H1 (cell line): ENCODE data around the gene MAMSTR. TPM values are rescaled to one million over a fixed set of nuclear protein-coding genes. Genes with fewer than 3 reads are reported as not detected.

Experiments
- CBX8 ChIP-seq: fragments of 300-800, 300-1000 bp; sonication (generic); IDR thresholded peaks from 2 replicates; pipeline ENCODE4 v1.7.1; 2016; ENCODE audit warnings: low read depth, low read length, borderline replicate concordance
- SIN3A ChIP-seq, 2 experiments: IDR thresholded peaks in 1 of 2; conservative IDR thresholded peaks in 1 of 2; 2 replicates each; pipeline ENCODE4 v1.6.1; 2011 to 2012; ENCODE audit warnings: low read length in 2 of 2, improper control_type of control experiment in 1 of 2, low read depth in 1 of 2, mild to moderate bottlenecking in 1 of 2
- TAF7 ChIP-seq: optimal IDR thresholded peaks from 2 replicates; pipeline ENCODE3; 2011; ENCODE audit warnings: low read depth, mild to moderate bottlenecking, inconsistent platforms, low read length, moderate library complexity, borderline replicate concordance
- polyA plus RNA-seq, 7 experiments: library from polyadenylated mRNA; depleted of rRNA in 3 of 7; stranded (reverse) in 5 of 7; unstranded in 2 of 7; fragments of >200 nt in 5 of 7; fragments of 200-250 nt in 2 of 7; gene quantifications; 1 replicate in 5 of 7; 2 replicates in 1 of 7; 4 replicates in 1 of 7; pipeline versions ENCODE4 v1.2.1 to v1.2.3, GENCODE V29; 2011 to 2013; ENCODE audit warnings: missing spikeins in 2 of 7, mixed read lengths in 2 of 7
- total RNA-seq: library from RNA; stranded (reverse); fragmentation: NEBNext Ultra II Directional; extraction: Animal tissue kit (Norgen Biotek cat#: 25700); gene quantifications from 2 replicates; pipeline ENCODE4 v1.2.1, GENCODE V29; 2021

The MAMSTR gene
- total and polyA plus RNA-seq, 2 of the 8 experiments (the other 6 are each of a cell fraction or from before 2014, with no cell fraction given): 2.0 to 2.3 TPM

- TF ChIP-seq SIN3A (conservative IDR thresholded peaks at IDR 0.05 in 1 of 2, IDR thresholded peaks at IDR 0.05 in 1 of 2; ENCODE audit: low read depth in 1 of 2, low read length in 2 of 2): no peak
- TF ChIP-seq CBX8: no peak
- no peak for TF ChIP-seq TAF7
These were observed 30.1 kb downstream of the MAMSTR start (continued) for GRCh38 chr19:48689449-48689848.
